ENCODE data around the gene NLRP7. TPM values are rescaled to one million over a fixed set of nuclear protein-coding genes. Genes with fewer than 3 reads are reported as not detected.

The NLRP7 gene
- total RNA-seq, 1 experiment from 2014 or later = 1.1 TPM

DNA sequence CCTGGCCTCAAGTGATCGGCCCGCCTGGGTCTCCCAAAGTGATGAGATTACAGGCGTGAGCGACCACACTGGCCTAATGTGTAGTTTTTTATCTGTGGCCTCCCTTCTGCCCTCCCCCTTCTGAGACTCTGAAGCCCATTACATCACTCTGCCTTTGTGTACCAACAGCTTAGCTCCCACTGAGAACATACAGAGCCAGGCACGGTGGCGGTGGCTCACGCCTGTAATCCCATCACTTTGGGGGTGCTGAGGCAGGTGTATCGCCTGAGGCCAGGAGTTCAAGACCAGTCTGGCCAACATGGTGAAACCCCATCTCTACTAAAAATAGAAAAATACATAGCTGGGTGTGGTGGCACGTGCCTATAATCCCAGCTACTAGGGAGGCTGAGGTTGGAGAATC, 28.8 kb downstream of the NLRP7 start:
- Histone ChIP-seq H3K27ac (ENCODE audit: insufficient read length, low read depth, low read length) (no peak overlapping the region), H3K27me3 (ENCODE audit: insufficient read depth, low read length) (no peaks in the 10 kb centered on the region), H3K56ac (ENCODE audit: insufficient read length, low read depth, low read length) (no peak overlapping the region), H2BK120ac (ENCODE audit: low read depth, low read length, poor library complexity, severe bottlenecking) (no peak overlapping the region), H3K79me2 (ENCODE audit: insufficient read depth, low read length) (no peaks in the 10 kb centered on the region), H3K23me2 (ENCODE audit: insufficient read length, low read depth, low read length, poor library complexity, severe bottlenecking) (no peaks in the 10 kb centered on the region), H2AFZ (ENCODE audit: low read length) (no peak overlapping the region), H2BK12ac (ENCODE audit: insufficient read length, low read depth, low read length) (no peak overlapping the region), H2AK5ac (ENCODE audit: insufficient read length, low read length) (no peak overlapping the region), H3K79me1 (ENCODE audit: insufficient read depth, low read depth, low read length, poor library complexity, severe bottlenecking) (no peaks in the 10 kb centered on the region), H3K4me1 (ENCODE audit: insufficient read depth, low read length) (no peaks in the 10 kb centered on the region), H3K14ac (ENCODE audit: insufficient read depth, low read length) (no peak overlapping the region), H3K9me3 (ENCODE audit: control insufficient read depth, low read depth, low read length) (no peaks in the 10 kb centered on the region), H2BK15ac (ENCODE audit: low read depth, low read length) (no peak overlapping the region), H3K9ac (ENCODE audit: extremely low read depth, insufficient read length, low read length) (no peak overlapping the region), H3K4me2 (ENCODE audit: insufficient read depth, insufficient read length, low read length) (no peak overlapping the region), H3K23ac (ENCODE audit: insufficient read length, low read depth, low read length) (no peak overlapping the region), H3K4ac (ENCODE audit: low read depth, low read length) (no peak overlapping the region), H3K18ac (ENCODE audit: insufficient read length, low read depth, low read length) (no peak overlapping the region), H4K8ac (replicated peaks; ENCODE audit: insufficient read length, low read depth, low read length) (no peak overlapping the region), H4K91ac (ENCODE audit: insufficient read length, low read depth, low read length) (no peak overlapping the region), H4K5ac (ENCODE audit: insufficient read length, low read depth, low read length) (no peak overlapping the region), H4K20me1 (ENCODE audit: control insufficient read depth, insufficient read depth, insufficient read length) (no peaks in the 10 kb centered on the region), H2BK5ac (ENCODE audit: insufficient read length, low read length) (no peak overlapping the region), H3T11ph (ENCODE audit: low read length) (no peak overlapping the region), H2BK20ac (ENCODE audit: low read depth, low read length, poor library complexity, severe bottlenecking) (no peak overlapping the region)
- WGBS (ENCODE audit: extremely low coverage, insufficient read length, low lambda C conversion rate) = no CpG with 5 or more reads among the region's 9 CpGs
- 0 out of 4 replicates have a peak, but pooled peaks cover 0 to 3% of the 10 kb centered on the region in 2 experiments for H3K4me1 Mint-ChIP-seq
- H3K27ac Mint-ChIP-seq = no peak overlapping the region; a peak in 1 of 7 replicates
- no peaks in the 10 kb centered on the region; the same call in 1 of the 2 replicates for H3K27me3 Mint-ChIP-seq (ENCODE audit: low read depth)
- TF ChIP-seq, protein P1, sequence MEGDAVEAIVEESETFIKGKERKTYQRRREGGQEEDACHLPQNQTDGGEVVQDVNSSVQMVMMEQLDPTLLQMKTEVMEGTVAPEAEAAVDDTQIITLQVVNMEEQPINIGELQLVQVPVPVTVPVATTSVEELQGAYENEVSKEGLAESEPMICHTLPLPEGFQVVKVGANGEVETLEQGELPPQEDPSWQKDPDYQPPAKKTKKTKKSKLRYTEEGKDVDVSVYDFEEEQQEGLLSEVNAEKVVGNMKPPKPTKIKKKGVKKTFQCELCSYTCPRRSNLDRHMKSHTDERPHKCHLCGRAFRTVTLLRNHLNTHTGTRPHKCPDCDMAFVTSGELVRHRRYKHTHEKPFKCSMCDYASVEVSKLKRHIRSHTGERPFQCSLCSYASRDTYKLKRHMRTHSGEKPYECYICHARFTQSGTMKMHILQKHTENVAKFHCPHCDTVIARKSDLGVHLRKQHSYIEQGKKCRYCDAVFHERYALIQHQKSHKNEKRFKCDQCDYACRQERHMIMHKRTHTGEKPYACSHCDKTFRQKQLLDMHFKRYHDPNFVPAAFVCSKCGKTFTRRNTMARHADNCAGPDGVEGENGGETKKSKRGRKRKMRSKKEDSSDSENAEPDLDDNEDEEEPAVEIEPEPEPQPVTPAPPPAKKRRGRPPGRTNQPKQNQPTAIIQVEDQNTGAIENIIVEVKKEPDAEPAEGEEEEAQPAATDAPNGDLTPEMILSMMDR (conservative IDR thresholded peaks at IDR 0.05) = no peak
- no peak overlapping the region for H3K4me3 Mint-ChIP-seq
- H3K36me3 Mint-ChIP-seq (ENCODE audit: insufficient read depth in 1 of 3, low read depth in 3 of 3) = peaks cover 0 to 12% (median 0%) of the 10 kb centered on the region in 3 experiments; a peak in 2 of 7 replicates
- DNase-seq = no peak
- peaks cover 4 to 90% of the 10 kb centered on the region in 2 experiments; a peak in 2 of 5 replicates for H3K9me3 Mint-ChIP-seq
